Esophagus muscularis mucosa (tissue), 3 donors: ENCODE results near the gene LGALS7B.

Experiments used
- CTCF ChIP-seq, 3 experiments: fragments of 200-600 bp in 2 of 3; fragments of 450-650 bp in 1 of 3; sonication (generic) in 2 of 3; IDR thresholded peaks; one replicate each; pipeline ENCODE4 v1.5.1; 2017 to 2019; ENCODE audit warnings: antibody characterized with exemption in 3 of 3, mild to moderate bottlenecking in 2 of 3, moderate library complexity in 1 of 3
- POLR2A ChIP-seq: fragments of 450-650 bp; IDR thresholded peaks from one replicate; pipeline ENCODE4 v1.6.1; 2017; ENCODE audit warnings: antibody characterized with exemption, moderate library complexity, mild to moderate bottlenecking, low read depth
- POLR2AphosphoS5 ChIP-seq, 2 donors: sonication (generic); formaldehyde crosslinking; IDR thresholded peaks; one replicate each; pipeline ENCODE4 v1.6.1; 2017; ENCODE audit warnings: antibody characterized with exemption in 2 of 2

GRCh38 chr19:38834104-38834490 lies 45.1 kb downstream of the LGALS7B start:
- TF ChIP-seq CTCF (IDR thresholded peaks at IDR 0.05), result no peak
- no peak for TF ChIP-seq POLR2A
- no peak for TF ChIP-seq POLR2AphosphoS5 (IDR thresholded peaks at IDR 0.05)
